LNCAP (cell line): ENCODE measurements around the gene SIX1.

Experiments
- CTCF ChIP-seq: fragments of 450-650 bp; IDR thresholded peaks from 2 replicates; pipeline ENCODE4 v1.5.1; 2017; ENCODE audit warnings: mild to moderate bottlenecking

SIX1 gene

DNA sequence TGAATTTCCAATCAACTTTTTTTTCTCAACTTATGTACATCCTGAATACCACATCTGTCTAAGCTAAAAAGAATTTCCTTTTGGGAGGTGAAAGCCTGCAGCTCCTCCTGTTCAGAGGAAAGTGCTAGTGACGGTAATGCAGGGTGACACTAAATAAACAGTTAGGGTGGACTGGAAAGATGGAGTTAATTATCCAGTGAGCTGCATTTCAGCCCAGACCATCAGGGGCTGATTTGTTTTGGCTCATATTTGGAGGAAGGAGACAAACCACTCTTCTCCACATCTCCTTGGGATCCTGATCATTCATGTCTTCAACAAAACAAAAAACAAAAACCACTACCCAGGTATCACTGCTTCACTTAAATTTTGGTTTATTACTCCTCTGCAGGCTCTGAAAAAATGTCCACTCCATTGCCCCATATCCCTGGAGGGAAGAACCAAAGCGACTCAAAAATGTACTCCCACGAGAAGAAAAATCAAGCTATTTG is 5.1 kb upstream of the SIX1 start:
- TF ChIP-seq CTCF = no peak

DNA sequence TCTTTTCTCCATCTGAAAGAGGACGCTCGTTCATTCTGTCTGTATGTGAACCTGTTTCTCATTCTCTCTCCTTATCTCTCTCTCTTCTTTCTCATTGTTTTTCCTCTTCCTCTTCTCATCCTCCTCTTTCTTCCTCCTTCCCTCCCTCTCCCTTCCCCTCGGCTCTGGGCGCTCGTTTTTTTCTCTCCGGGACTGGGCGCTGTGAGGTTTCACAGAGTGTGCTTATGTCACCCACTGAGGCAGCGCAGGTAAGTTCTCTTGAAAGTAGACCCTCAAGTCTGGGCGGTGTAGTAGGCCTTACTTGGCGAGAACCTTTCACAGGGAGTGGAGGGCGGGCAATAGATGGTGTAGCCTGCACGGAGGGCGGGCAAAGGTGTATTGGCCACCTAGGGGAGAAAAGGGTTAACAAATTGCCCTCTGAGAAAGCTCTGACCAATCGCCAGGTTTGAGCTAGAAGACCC is 4.5 kb upstream of the SIX1 start:
- TF ChIP-seq CTCF = no peak

- no peak for TF ChIP-seq CTCF
Observed at GRCh38 chr14:60652674-60653651, 3.7 kb upstream of the SIX1 start.

DNA sequence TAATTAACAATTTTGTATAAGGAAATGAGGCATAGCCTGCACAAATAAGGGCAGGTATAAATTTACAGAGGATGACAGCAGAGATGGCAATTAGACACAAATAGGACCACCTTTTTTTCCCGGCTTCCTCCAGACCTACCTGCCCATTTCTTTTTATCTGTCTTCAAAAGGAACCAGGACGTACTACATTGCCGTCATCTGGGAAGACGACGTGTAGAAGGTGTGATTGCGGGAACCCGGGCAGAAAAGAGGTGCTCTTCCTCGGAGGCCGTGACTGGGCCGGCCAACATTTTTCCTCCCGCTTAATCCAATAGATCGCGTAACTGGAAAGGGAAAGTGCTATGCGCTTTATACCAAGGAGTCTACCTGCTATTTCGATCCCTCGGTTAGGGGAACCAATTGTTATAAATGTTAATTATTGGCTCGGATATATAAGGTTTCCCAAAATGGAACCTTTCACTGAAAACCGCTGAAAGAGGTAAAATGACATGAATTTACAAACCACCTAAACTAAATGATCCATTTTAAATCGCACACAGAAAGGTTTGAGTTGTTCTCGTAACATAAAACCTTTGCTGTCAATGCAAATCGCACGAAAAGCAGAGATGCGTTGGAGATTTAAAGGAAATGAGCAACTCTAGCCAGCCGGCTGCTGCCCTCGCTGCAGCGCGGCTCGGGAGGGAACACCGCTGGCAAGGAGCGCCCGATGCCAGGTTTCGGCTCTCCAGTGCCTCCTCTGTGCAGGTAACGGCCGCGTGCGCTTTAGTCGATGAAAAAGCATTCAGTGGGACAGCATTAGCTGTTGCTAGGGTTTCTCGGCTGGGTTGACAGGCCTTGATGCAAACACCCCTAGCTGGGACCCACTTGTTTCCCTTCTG is 2.8 kb upstream of the SIX1 start:
- TF ChIP-seq CTCF = no peak

DNA sequence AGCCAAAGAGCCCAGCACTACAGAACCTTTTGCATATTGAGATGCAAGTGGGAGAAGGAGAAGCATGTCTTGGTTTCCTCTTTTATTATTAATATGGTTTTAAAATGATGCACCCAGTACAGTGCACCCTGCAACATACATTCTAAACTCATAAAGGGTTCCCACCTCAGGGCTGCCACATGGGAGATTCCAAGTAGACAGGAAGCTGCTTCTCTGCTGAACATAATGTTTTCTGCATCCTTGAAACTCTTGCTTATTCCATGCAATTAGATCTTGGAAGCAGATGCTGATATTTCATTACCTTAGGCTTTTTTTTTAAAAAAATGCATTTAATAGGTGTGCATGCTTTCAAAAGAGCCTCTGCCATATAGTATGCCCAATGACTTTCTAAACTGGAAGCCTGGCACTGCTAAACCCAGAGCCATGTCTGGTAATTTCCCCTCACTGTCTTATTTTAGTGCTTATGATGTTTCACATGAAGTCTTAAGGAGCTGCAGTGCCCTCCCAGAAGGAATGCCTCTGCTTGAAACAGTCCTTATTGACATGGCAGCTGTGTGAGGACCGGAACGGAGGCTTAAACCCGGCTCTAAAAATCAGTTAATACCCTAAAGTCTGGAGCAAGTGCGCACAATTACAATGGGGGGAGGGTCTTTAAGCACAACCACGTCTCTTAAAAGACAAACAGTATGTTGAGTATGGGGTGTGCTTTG is 2.0 kb upstream of the SIX1 start:
- no peak for TF ChIP-seq CTCF

- no peak for TF ChIP-seq CTCF
Observed at GRCh38 chr14:60650373-60650961, 1.2 kb upstream of the SIX1 start.
